Spleen (tissue), 7 donors: Measurements from ENCODE around the gene RPP14.
A peak's percentile ranks its signal among the peaks of the same experiment; 100 is the strongest.

ENCODE experiments used
- POLR2A ChIP-seq, 3 donors: fragments of 450-650 bp; IDR thresholded peaks; one replicate each; pipeline ENCODE4 v1.5.1; 2017; ENCODE audit warnings: antibody characterized with exemption in 3 of 3, mild to moderate bottlenecking in 1 of 3
- TF ChIP-seq, protein P1 (sequence below), 11 experiments: fragments of 200-600 bp in 7 of 11; fragments of 450-650 bp in 4 of 11; sonication (generic) in 4 of 11; IDR thresholded peaks in 8 of 11; conservative IDR thresholded peaks in 3 of 11; 1 replicate in 7 of 11; 2 replicates in 4 of 11; pipeline versions ENCODE4 v1.4.0 to v1.8.0; 2016 to 2021; ENCODE audit warnings: antibody characterized with exemption in 11 of 11, inconsistent platforms in 4 of 11, mild to moderate bottlenecking in 1 of 11
- donor health status: DM: no; HTN: no; CAD: no; lungs with moderate emphysema.
- donor health status: DM: no; HTN: no; CAD: no.
- donor health status: DM: no; HTN: no; CAD: no.

DNA sequence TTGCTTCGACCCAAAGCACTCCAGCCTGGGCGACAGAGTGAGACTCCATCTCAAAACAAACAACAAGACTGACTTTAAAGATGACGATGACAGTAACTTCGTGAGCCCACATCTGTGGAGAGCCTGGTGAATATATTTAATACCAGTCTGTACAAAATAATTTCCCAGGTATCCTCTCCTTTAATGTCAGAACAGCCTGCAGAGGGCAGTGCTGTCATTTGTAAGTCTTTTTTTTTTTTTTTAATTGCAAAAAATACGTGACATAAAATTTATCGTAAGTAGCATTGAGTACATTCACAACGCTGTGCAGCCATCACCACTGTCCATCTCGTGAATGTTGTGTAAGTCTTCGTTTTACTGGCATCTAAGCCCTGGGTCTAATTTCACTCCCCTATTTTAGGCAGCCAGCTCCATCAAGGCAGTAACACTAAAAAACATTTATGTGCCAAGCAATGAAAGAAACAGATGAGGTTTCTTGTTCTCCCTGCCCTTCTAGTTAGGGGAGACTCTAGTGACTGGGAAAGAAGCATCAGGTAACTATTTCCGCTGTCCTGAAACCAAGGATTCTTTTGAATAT is 1.7 kb downstream of the RPP14 start:
- TF ChIP-seq POLR2A (IDR thresholded peaks at IDR 0.05): no peak
- TF ChIP-seq, protein P1, sequence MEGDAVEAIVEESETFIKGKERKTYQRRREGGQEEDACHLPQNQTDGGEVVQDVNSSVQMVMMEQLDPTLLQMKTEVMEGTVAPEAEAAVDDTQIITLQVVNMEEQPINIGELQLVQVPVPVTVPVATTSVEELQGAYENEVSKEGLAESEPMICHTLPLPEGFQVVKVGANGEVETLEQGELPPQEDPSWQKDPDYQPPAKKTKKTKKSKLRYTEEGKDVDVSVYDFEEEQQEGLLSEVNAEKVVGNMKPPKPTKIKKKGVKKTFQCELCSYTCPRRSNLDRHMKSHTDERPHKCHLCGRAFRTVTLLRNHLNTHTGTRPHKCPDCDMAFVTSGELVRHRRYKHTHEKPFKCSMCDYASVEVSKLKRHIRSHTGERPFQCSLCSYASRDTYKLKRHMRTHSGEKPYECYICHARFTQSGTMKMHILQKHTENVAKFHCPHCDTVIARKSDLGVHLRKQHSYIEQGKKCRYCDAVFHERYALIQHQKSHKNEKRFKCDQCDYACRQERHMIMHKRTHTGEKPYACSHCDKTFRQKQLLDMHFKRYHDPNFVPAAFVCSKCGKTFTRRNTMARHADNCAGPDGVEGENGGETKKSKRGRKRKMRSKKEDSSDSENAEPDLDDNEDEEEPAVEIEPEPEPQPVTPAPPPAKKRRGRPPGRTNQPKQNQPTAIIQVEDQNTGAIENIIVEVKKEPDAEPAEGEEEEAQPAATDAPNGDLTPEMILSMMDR (IDR thresholded peaks at IDR 0.05 in 8 of 11, conservative IDR thresholded peaks at IDR 0.05 in 3 of 11): peak in 8 of 11 experiments; percentile 22 to 67 (median 48)
